Stimulated activated CD8-positive, alpha-beta memory T cell treated with anti-CD3 and anti-CD28 coated beads, Interleukin-12 subunit alpha, Interleukin-12 subunit beta, amount 100 ng/mL, for 1 hour (primary cell): Measurements from ENCODE around the gene LIPM.

Source experiments
- DNase-seq: peaks from one replicate; pipeline ENCODE4 v3.0.0-alpha.2; 2020; ENCODE audit warnings: low read depth

LIPM gene, protein sequence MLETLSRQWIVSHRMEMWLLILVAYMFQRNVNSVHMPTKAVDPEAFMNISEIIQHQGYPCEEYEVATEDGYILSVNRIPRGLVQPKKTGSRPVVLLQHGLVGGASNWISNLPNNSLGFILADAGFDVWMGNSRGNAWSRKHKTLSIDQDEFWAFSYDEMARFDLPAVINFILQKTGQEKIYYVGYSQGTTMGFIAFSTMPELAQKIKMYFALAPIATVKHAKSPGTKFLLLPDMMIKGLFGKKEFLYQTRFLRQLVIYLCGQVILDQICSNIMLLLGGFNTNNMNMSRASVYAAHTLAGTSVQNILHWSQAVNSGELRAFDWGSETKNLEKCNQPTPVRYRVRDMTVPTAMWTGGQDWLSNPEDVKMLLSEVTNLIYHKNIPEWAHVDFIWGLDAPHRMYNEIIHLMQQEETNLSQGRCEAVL

DNA sequence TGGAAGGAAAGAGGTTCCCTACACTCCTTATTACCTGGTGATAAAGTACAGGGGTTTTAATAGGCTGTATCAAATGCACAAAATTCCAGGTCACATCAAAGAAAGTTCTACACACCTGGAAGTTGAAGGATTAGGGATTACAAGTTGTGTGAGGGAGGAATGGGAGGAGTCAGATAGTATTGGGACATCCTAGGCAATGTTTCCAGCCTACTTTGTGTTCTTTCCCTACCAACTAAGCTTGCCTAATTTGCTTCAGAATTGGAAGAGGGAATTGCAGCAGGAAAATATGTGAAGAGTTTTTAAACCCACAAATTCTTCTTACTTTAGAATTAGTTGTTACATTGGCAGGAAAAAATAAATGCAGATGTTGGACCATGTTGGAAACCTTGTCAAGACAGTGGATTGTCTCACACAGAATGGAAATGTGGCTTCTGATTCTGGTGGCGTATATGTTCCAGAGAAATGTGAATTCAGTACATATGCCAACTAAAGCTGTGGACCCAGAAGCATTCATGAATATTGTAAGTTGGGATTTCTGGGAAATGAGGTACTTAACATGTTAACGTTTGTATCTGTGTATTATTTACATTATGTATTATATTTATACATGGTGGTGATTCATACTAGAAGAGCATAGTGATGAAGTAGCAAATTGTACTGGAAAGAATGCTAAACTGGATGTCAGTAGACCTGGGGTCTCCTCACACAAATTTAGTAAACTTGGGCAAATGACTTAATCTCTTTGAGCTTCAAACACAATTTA lies at the start of gene LIPM:
LIPM (plus strand) TSS at position 208 of the 763 bp plus-strand sequence; CDS start at position 375, 167 bp downstream.
- DNase-seq, result no peak

DNA sequence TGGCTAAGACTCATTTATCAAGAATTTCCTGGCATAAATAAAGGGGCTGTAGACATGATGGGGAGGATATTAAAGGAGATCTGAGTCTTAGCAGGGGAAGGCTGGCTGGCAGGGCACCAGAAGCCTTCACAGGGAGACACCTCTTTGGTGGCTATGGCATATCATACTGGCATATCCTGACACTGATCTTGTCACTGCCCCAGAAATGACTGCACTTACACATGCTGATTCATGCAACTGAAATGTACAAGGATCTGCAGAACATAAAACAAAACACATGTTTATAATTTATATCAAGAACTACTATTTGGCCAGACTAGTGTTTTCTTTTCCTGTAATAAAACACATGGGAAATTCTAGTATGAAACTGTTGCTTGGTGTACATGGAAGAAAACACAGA lies 48.2 kb upstream of the LIPM start:
- no peak for DNase-seq

GRCh38 chr10:88755753-88756152 lies 46.8 kb upstream of the LIPM start:
- DNase-seq, result no peak

- no peak for DNase-seq
These were observed 45.9 kb upstream of the LIPM start for GRCh38 chr10:88756660-88757059.

- DNase-seq, result no peak
These were observed 43.0 kb upstream of the LIPM start, which contains the start of gene LIPN for GRCh38 chr10:88759366-88760101. Gene LIPN (plus strand): TSS chr10:88760020. CDS start chr10:88761406, 1,386 bp downstream.

- no peak for DNase-seq
These were observed 39.6 kb upstream of the LIPM start for GRCh38 chr10:88762906-88763305.

GRCh38 chr10:88763441-88763840 lies 39.1 kb upstream of the LIPM start:
- no peak for DNase-seq

DNA sequence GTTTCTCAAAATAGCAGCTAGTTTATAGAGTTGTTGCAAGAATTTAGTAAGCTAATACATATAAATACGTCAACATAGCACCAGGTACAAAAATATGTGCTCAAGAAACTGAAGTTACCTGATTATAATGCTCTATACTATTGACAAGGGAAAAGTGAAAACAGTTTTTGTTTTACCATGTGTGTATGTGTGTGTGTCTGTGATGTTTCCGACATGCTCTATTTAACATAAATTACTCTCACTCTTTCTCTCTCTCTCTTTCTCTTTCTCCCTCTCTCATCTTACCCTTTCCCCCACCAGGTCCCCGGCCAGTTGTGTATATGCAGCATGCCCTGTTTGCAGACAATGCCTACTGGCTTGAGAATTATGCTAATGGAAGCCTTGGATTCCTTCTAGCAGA lies 38.4 kb upstream of the LIPM start:
- DNase-seq, result no peak

GRCh38 chr10:88765816-88766215 lies 36.7 kb upstream of the LIPM start:
- DNase-seq, result no peak

DNA sequence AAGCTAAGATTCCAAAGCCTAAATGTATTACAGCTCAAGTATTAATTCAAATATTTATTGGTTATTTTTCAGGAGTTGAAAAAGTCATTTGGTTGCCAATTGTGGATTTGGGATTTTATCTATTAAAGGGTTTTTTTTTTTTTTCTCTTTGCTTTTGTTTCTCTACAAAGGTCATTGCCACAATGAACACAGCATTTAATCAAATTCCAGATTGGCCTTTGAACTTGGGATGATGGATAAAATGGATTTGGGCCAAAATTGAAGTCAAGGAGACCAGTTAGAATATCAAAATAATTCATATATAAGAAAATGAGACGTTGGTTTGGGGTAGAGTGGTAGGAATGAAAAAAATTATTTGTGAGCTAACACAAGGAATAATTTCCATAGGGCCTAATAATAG lies 33.1 kb upstream of the LIPM start:
- DNase-seq, result no peak

DNA sequence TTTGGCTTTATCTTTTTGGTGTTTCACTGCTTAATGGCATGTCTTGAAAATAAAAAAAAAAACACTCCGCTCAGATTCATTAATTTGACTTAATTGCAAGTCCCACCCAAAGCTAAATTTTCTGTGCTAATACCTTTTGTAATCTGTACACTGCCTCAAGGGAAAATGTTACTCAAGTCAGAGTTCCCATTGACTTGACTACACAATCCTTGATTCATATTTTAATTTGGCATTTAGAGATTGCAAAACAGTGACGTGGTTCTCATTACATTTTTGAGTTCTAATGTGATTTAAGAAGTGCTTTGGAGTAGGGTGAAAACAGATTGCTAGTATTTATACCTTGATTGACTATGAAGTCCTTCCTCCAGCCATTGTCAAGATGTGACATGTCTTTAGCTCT lies 21.3 kb upstream of the LIPM start:
- DNase-seq, result no peak

DNA sequence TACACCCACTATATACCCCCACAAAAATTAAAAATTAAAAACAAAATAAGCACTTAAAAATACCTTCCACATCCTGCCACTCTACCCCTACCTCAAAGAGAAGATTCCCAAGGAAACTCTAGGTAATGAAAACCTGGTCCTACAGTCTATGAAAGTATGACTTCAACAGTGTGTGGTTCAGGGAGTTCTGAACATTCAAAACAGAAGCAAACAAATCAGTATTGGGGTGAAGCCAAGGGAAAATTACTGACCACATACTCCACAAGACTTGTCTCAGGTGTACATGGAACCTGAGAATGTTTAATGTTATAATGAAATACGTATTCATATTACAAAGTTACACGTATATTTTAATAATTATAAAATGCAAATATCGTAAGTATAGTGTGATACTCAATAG lies 20.3 kb upstream of the LIPM start:
- DNase-seq, result no peak

- no peak for DNase-seq
These were observed 18.8 kb upstream of the LIPM start for GRCh38 chr10:88783724-88784123.

DNA sequence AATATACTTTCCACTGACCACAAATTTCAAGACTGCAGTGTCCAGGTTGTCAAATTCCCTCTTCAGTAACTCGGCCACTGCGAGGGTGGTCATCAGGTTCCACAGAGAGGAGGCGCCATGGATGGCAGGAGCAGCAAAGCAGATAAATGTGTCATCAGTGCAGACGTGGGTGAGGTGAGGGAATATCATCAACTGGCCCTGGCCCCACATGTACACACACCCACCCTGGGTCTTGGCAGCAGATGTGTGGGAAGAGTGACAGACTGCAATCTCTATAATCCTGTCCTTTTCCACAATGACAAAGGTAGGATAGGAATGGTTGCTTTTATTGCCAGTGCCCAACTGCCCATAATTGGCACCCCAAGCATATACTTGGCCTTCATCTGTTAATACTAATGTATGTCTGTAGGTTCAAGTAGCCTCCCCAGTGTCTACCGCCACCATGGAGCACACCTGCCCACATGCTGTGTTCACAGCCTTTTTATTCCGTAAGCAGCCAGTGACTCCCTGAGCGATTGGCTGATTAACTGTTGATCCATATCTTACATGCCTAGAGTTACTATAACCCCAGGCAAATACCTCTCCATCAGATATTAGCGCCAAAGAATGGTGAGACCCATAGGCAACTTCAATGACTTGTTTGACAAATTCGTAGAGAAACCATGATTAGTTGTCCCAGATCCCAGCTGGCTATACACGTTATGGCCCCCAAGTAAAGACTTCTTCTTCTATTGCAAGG lies 16.3 kb upstream of the LIPM start:
- no peak for DNase-seq

DNA sequence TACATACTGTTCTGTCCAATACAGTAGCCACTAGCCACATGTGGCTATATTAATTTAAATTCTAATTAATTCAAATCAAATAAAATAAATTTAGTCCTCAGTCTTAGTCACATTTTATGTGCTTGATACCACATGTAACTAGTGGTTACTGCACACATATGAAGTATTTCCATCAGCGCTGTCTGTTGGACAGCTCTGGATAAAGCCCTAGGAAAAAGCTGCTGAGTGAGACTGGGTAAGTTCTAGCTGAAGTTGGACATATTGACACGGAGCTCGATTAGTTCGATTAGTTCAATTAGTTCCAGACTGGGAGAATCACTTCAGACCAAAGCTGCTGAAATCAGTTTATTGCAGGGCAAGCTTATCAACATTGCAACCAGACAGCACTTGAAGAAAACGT lies 15.1 kb upstream of the LIPM start:
- no peak for DNase-seq

DNA sequence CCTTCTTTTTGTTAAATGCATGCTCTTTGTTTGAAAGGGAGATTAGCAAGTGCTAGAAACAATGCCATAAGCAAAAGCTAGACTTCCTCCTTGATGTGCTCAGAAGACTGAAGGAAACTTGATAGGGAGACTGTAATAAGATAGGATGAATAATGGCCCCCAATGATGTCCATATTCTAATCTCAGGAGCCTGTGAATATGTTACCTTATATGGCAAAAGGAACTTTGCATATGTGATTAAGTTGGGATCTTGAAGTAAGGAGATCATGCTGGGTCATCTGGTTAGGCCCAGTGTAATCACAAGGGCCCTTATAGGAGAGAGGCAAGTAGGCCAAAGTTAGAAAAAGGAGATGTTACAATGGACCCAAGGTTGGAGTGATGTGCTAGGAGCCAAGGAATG lies 13.6 kb upstream of the LIPM start:
- no peak for DNase-seq

- DNase-seq, result no peak
These were observed 10.6 kb upstream of the LIPM start for GRCh38 chr10:88791924-88792323.

DNA sequence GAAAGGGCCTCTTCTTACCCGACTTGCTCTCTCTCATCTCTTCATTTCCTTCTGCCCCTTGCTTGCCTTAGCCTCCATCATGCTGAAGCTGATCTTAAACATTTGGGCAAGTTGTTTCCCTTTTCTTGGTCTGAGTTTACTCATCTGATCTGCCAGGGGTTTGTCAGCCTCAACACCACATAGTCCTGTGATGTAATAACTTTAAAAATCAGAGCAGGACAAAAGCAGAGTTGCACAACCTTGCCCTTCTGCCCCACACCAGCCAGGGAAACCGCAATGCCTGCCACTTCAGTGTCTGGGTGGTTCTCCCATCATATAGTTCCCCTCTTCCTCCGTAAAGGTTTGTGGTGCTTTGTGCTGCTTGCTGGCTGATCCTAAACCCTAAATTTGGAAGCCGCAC lies 9.9 kb upstream of the LIPM start:
- no peak for DNase-seq

- no peak for DNase-seq
These were observed 8.7 kb upstream of the LIPM start for GRCh38 chr10:88793712-88794299.

GRCh38 chr10:88794731-88795130 lies 7.8 kb upstream of the LIPM start:
- no peak for DNase-seq
